Measurements from ENCODE around the gene PLA2G2F.

- TF ChIP-seq POLR2A (IDR thresholded peaks at IDR 0.05) = no peak
- peak; percentile 90 to 98 (median 92) for TF ChIP-seq CTCF (IDR thresholded peaks at IDR 0.05)
- TF ChIP-seq POLR2AphosphoS5 (IDR thresholded peaks at IDR 0.05; ENCODE audit: insufficient read depth in 1 of 2, low read depth in 1 of 2) = no peak
Measured at GRCh38 chr1:20151906-20152598, 12.9 kb downstream of the PLA2G2F start.

All from vagina (tissue), 2 donors.